ENCODE measurements around the gene KLC1.

Gene KLC1

DNA sequence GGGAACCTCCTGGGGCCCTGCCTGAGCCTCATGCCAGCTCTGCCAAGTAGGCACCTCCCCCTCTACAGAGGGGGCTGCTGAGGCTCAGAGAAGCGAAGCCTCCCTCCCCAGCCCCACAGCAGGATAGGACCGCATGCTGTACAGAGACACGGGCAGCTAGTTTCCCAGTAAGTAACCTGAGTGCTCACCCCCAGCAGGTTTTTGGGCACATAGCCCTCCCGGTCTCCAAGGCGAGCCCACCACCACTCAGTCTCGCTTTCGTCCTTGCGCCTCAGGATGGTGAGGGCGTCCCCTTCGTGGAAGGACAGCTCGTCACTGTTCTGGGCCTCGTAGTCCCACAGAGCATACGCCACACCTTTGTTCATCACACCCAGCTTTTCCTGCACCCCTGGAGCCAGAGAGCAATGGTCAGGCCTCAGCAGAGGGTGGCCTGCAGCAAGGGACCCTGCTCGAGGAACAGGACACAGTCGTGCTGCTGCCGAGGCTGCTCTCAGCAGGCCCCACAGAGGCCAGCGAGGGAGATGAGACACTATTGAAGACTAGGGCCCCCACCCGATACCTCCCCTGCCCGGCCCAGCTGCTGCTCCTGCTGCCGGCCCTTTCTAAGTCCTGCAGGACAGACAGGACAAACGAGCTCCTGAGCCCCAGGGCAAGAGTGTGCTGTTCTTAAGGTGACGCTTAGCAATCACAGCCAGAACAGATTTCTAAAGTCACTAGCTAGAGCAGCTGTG is 107.0 kb downstream of the KLC1 start:
- DNase-seq (ENCODE audit: low read depth) = no peak

DNA sequence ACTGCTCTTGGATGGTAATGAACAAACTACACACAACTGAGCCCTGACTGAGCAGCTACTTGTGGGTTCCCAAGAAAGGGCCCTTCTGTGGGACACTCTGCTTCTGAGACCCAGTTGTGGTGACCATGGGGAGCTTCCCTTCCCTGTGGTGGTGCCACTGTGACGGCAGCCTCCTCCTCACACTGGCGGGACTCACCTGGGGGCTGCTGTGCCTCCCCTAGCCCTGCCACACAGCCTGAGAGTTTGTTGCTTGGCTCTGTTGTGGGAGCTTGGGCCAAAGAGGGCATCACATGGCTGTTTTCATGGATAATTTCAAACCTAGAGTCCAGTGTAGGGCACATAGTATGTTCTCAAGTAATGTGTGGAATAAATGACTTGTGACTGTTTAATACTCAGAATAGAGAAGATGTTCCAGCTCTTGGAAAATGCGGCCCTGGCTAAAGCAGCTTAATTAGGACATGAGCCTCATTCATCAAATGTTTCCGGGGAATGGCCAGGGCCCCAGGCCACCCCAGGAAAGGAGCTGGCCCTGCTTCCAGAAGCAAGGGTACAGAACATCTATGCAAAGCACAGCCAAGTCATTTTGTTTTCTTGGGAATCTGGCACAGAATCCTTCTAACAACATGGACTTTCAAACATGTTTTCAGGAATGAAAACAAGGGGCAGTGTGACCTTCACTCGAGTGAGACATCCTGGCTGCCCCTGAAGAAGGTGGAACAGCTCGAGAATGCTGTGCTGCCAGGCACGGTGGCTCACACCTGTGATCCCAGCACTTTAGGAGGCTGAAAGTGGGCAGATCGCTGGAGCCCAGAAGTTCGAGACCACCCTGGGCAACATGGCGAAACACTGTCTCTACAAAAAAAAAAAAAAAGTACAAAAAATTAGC is 107.8 kb downstream of the KLC1 start:
- DNase-seq (ENCODE audit: low read depth) = no peak

DNA sequence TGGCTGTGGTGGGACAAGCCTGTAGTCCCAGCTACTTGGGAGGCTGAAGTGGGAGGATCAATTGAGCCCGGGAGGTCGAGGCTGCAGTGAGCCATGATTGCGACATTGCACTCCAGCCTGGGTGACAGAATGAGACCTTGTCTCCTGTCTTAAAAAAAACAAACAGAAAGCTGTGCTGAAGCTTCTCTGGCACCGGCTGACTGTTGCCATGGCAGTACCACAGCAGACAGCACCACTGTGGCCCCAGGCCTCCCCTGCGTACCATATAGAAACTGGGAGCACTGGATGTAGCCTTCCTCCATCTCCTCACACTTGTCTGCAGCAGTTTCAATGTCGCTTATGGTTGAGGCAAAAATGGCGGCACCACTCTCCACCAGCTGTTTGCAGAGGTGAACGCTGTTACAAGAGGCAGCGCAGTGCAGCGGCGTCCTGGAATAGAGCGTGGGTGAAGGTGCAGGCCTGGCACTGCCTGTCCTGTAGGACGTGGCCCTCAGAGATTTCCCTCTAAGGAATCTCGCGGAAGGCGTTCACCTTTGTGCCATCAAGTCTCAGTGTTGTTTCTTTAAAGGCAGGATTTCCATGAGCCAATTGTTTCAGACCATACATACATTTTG is 108.5 kb downstream of the KLC1 start:
- DNase-seq (ENCODE audit: low read depth) = no peak

DNA sequence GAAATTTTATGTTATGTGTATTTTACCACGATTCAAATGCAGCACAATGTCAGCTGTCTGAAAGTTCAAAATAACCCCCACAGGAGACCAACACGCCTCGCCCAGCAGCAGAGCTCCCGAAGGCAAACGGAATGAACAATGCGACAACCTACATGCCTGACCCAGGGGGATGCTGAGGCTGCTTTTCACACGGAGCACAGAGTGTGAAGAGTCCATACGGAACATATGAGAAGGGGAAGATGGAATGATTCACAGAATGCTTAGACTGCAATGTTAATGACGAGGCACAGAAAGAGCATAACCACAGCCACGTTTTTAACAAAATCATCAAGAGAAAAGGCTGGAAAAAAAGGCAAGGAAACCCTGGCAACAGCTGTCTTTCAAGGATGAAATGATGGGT is 109.2 kb downstream of the KLC1 start:
- DNase-seq (ENCODE audit: low read depth) = no peak

DNA sequence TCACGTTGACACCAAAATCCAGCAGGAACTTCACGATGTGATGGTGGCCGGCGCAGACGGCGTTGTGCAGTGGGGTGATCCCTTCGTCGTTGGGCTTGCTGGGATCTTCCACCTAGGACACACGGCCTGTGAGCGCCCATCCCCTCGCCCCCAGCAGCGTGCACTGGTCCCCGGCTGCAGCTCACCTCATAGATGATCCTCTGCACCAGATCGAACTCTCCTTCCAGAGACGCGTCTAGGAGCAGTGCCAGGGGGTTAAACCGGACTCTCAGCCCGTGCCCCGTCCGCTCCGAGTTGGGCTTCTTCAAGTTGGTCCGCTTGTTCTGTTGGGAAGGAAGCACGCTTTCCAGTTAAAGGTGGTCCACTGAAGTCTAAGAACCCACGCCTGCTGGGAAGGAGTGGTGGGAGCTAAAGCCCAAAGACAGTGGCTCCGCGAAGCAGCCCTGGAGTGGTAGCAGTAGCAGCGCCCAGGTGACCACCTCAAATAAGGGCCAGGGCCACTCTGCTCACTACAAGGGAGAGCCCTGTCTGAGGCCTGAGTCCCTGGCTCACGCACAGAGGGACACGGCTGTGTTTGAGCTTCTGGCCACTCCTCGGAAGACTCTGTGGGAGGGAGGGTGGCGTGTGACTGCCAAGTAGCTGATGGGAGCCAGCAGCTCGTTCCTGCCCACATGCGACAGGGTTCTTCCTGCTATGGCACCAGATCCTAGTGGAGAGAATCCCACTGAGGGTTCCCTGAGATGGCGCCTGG is 109.9 kb downstream of the KLC1 start:
- no peak for DNase-seq (ENCODE audit: low read depth)

DNA sequence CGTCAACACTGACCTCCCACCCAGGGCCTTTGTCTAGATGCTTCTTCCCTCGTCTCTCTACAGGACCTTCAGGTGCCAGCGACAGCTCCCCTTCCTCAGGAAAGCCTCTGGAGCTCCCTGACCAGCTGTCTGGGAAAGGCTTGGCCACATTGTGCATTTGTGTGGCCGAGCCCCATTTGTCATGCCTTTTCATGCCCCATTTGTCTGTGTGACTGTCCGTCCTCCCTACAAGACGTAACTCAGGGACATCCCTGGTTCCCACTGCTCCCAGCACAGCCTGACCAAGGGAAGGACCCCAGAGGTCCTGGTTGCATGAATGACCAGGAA is 110.4 kb downstream of the KLC1 start:
- no peak for DNase-seq (ENCODE audit: low read depth)

DNA sequence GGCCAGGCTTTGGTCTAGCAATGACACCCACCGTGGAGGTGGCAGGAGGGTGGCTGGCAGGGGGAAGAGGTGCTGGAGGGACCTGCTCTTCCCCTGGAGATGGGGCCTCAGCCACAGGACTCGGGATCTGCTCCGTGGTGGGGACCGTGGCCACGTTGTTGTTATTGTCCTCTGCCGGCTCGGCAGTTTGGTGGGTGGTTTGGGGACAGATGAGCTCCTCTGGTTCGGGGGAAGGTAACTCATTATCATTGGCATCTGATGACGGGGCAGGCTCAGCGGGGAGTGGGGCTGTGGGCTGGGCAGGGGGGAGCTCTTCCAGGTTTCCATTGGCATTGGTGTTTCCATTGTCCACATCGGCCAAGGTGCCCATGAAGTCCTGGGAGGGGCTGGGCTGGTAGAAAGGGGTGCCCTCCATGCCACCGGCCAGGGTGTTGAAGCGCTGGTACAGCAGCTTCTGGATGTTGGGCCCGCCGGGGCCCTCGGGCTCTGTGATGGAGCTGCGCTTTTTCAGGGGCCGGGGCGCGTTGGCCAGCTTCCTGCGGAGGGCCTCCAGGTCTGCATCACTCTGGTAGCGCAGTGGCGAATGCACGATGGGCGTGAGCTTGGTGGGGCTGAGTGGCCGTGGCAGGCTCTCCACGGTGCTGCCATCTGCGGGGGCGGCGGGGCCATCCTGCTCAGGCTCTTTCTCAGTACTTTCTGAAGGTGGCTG is 110.9 kb downstream of the KLC1 start:
- no peak for DNase-seq (ENCODE audit: low read depth)

DNA sequence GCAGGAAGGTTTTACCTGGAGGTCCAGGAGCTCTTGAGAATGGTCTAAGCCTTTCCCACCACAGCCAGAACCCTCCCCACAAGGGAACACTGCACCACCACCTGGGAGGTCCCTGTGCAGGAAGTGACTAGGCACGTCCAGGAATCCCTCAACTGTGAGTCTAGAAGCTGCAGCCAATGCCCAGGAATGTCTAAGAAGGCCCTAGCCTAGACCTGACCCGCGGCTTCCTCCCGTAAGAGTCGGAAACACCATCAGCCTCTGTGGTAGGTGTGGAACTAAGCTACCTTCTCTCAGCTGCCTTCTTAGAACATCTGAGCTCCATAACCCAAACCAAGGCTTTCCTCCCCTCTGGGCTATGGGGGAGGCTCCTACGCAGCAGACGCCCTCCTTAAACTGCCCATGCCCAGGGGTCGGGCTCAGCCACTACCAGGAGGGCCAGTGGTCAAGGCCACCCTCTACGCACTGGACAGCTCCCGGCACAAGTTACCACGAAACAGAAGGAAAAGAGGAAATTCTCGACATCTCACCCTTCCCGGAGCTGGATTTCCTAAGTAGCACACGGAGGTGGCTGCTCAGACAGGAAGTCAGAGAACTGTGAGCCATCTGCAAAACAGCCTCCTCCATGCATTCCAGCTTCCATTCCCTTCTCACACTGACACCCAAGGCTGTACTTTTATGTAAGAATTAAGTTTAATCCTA is 112.1 kb downstream of the KLC1 start:
- DNase-seq (ENCODE audit: low read depth) = peak; percentile 17

DNA sequence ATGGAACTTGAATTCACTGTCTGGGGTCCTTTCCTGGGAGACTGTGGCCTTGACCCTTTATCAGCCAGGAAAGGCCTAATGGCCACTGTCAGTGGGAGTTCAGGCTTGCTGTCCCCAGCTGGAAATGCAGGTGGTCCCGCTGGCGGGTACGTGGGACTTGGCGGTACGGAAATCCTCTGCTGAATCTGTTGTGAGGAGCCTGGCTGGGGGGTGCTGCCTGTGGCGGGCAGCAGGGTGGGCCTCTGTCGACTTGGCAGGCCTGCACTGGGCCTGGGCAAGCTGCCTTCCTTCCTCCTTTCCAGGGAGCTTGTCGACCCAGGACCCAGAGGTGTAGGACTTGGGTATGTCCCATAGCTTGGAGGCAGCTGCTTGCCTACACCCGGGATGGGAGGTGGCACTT is 112.9 kb downstream of the KLC1 start:
- no peak for DNase-seq (ENCODE audit: low read depth)

DNA sequence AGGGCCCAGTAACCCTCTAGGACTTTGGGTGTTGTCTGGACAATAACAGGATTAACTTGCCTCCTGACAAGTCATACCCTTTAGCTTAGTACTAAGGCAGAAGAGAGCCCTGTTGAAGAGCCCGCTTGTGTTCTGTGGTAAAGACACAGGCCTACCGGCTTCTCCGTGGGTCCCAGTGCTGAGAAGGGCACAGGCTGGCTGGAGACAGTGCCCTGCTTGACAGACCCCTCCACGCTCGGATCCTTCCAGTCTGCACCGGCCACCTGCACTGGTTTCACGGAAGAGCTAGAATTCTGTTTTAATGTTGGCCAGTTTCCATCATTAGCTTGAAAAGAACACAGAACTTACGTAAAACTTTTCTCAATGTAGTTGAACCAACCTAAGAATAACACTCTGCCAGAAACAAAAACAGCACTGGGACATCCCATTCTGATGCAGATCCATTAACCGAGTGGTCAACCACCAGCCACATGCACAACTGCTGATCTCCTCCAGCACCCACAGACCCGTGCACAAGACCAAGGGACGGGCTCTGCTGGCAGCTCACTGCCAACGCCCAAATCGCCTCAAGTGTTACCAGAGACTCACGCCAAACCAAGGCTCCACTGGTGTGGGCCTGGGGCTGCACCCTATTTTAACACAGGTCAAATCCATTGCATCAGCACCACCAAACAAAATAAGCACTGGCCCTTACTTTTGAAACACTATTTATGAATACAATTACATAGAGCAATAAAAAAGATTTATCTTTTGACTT is 113.7 kb downstream of the KLC1 start:
- no peak for DNase-seq (ENCODE audit: low read depth)

DNA sequence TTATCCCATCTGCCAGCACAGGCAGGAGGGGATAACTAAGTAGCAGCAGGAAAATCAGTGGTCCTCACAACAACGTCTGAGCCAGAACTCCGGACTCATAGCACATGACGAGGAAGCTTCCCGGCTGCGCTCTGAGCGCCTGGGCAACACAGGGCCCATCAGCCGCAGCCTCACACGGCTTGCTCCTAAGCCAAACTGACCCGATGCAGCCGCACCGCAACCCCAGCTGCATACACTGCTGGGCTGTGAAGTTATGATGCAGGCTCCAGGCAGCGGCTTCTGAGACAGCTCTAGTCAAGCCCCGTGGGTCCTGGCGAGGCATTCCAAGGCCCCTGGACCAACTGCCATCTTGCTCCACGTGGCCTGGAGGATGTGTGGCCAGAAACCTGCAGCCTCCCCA is 114.7 kb downstream of the KLC1 start:
- no peak for DNase-seq (ENCODE audit: low read depth)

DNA sequence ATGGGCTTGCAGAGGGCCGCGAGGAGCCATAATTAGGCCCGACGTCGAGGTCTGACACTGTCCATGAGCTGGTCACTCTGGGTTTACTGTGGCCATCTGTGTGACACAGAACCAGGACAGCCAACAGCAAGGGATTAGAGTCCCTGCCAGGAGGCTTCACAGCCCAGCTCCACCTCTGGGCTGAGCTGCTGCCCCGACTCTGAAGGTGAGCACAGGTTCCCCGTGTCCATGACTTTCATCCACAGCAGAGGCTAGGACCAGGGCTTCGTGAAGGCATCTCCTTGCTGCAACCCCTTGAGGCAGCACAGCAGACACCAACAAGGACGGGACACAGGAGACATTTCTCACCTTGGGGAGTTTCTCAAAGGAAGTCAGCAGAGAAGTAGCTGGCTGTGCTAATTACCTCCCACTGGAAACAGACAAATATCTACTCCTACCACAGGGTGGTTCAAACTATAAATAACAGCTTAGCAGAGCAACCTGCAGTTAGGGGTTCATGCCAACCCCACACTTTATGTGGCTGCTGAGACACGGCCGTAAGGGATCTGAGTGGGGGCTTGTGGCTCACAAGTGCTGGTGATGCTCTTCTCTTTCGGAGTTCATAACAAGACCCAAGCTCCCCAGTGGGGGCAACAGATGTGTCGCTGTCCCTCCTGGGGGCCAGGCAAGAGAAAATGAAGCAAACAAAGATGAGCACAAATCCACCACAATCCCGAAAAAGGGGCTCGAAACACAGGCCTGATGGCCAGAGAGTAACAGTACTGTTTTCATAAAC is 115.8 kb downstream of the KLC1 start:
- no peak for DNase-seq (ENCODE audit: low read depth)

DNA sequence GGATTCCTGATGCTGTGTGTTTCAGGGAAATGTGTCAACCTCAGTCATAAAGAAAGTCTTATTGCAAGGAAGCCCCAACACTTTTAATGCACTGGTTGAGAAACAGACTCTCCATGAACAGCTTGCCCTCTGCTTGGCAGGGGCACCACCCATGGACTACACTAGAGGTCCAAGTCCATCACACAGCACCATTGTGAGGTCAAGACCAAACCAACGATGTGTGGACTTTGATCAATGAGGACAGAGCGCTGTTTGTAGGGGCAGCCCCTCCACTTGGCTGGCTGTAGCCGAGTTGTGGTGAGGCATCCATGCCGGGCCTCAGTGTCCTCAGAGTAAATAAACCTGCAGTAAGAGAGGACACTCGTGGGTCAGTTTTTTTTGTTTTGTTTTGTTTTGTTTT is 116.4 kb downstream of the KLC1 start:
- DNase-seq (ENCODE audit: low read depth) = no peak

DNA sequence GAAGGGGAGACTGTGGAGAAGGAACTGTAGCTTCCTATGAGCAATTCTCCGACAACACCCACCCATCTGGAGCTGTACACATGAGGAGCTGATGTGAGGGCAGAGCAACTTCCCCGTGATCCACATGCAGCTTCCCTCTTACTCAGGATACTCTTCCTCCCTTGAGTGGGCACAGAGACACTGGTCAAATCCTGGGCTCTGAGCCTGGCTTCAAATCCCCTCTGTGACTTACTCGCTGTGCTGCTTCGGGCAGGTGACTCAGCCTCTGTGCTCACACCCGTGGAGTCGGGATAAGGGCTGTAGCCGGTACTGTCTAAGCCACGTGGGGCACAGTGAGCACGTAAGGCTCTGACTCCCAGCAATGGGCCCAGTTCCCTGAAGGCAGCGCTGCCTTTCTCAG is 117.7 kb downstream of the KLC1 start:
- no peak for DNase-seq (ENCODE audit: low read depth)

DNA sequence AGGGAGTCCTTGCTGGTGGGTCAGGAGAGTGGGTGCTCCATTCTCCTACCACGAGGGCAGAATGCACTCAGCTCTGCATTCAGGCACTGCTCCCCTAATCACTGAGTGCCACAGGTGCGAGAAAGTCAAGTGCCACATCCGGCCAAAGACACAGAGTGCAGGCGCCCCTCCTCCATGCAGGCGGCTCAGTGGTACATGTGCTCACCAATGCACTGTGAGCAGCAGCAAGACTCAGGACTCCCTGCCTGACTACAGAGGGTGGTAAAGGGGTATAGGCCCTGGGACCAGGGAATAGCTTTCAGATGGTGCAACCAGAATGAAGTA is 119.5 kb downstream of the KLC1 start:
- DNase-seq (ENCODE audit: low read depth) = no peak

DNA sequence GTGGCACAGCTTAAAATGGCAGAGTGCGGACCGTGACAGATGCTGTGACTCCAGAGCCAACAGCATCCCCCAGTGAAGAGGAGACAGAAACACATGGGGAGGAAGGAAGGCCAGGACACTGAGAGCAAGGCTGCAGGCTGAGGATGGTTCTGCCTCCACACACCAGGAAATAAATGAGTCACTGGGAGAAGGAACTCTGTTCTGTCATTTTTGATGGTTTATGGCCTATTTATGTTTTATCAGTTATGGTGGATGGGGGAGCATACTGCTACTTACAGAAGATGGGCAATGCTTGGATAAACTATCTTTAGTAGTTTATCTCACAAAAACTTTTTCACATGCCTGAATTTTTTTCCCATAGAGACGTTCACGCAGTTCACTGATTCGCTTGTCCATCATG is 120.4 kb downstream of the KLC1 start:
- no peak for DNase-seq (ENCODE audit: low read depth)

DNA sequence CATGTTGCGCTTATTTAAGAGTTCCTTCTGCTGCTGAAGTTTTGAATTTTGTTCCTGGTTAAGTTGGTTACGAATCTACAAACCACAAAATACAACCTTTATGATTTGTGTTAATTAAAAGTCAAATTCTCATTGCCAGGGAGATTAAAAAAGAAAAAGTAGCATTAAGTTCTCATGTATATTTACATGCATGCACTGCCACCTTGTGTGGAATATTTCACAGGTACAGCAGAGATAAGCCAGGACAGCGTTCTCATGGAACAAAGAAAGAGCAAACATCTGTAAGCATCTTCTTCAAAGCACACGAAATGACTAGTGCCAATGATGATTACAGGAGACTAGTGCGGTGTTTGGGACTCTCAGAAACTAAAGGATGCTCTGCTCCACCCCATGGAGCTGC is 120.8 kb downstream of the KLC1 start:
- DNase-seq (ENCODE audit: low read depth) = no peak

Measured in GM04504 (cell line).